Right lobe of liver (tissue), 6 donors: Measurements from ENCODE around the gene RBM39. TPM values are rescaled to one million over a fixed set of nuclear protein-coding genes. Genes with fewer than 3 reads are reported as not detected.
"Not testable (repeated sequence)": the region's sequence is repeated elsewhere in the genome, so short reads cannot be mapped to it uniquely, and the experiment has no call there.

Source experiments
- ATAC-seq, 4 donors: fragments of 200-7000 bp; cut with Tn5 transposase; one replicate each; pipeline ENCODE4 v1.9.1; 2020; ENCODE audit warnings: mild to moderate bottlenecking in 4 of 4, moderate library complexity in 4 of 4
- DNase-seq, 3 donors: peaks; one replicate each; pipeline ENCODE4 v3.0.0-alpha.2; 2020
- H3K27ac ChIP-seq, 3 donors: fragments of 200-600 bp; one replicate each; pipeline ENCODE4 v1.8.0; 2022
- H3K27me3 ChIP-seq, 2 donors: fragments of 200-600 bp; one replicate each; pipeline ENCODE4 v1.8.0; 2022
- H3K36me3 ChIP-seq, 4 donors: fragments of 200-600 bp; sonication (generic) in 1 of 4; one replicate each; pipeline versions ENCODE4 v1.5.1 to v1.8.0; 2017 to 2022; ENCODE audit warnings: control low read depth in 1 of 4
- H3K4me1 ChIP-seq, 4 donors: fragments of 200-600 bp; sonication (generic) in 1 of 4; one replicate each; pipeline versions ENCODE4 v1.5.1 to v1.8.0; 2017 to 2022; ENCODE audit warnings: control low read depth in 1 of 4
- H3K4me3 ChIP-seq, 3 donors: fragments of 200-600 bp; one replicate each; pipeline ENCODE4 v1.8.0; 2022
- H3K9me3 ChIP-seq, 4 donors: fragments of 200-600 bp; sonication (generic) in 1 of 4; one replicate each; pipeline versions ENCODE4 v1.5.1 to v1.8.0; 2017 to 2022; ENCODE audit warnings: control low read depth in 1 of 4
- POLR2A ChIP-seq: fragments of 450-650 bp; IDR thresholded peaks from one replicate; pipeline ENCODE4 v1.6.1; 2017; ENCODE audit warnings: antibody characterized with exemption, mild to moderate bottlenecking
- WGBS: methylation state at CpG from one replicate; pipeline ENCODE4 v1.1.6; 2018; ENCODE audit warnings: low coverage, low lambda C conversion rate; ENCODE audit not compliant: insufficient coverage; ENCODE audit errors: missing lambda C conversion rate; 5-methylcytosine and 5-hydroxymethylcytosine counted together
- intact Hi-C, 2 donors: fragments of 100-400 bp; cut with DNase I; formaldehyde crosslinking; loops; one replicate each; pipeline versions ENCODE4 v1.11.2 to v1.14.1; 2022
- total RNA-seq, 6 experiments: library from RNA; depleted of rRNA in 2 of 6; stranded (reverse); fragments of >200 nt in 2 of 6; fragmentation: NEBNext Ultra II Directional in 3 of 6; extraction: Animal tissue kit (Norgen Biotek cat#: 25700) in 3 of 6; gene quantifications; one replicate each; pipeline versions ENCODE4 v1.1.0 to v1.2.4, GENCODE V29; 2016 to 2023
- TF ChIP-seq, protein P1 (sequence below), 4 donors: fragments of 200-600 bp in 3 of 4; fragments of 450-650 bp in 1 of 4; IDR thresholded peaks; one replicate each; pipeline versions ENCODE4 v1.5.1 to v1.8.0; 2016 to 2022; ENCODE audit warnings: antibody characterized with exemption in 4 of 4, mild to moderate bottlenecking in 2 of 4
- donor health status: DM: no; HTN: yes; CAD: no.
- donor health status: DM: no; HTN: no; CAD: no.
- donor health status: DM: no; HTN: no; CAD: no.
- donor health status: DM: no; HTN: yes; CAD: no.
- donor health status: DM: no; HTN: yes; CAD: no.

Gene RBM39
- total RNA-seq, 6 experiments from 2014 or later = 86.4 to 166 (median 120) TPM

DNA sequence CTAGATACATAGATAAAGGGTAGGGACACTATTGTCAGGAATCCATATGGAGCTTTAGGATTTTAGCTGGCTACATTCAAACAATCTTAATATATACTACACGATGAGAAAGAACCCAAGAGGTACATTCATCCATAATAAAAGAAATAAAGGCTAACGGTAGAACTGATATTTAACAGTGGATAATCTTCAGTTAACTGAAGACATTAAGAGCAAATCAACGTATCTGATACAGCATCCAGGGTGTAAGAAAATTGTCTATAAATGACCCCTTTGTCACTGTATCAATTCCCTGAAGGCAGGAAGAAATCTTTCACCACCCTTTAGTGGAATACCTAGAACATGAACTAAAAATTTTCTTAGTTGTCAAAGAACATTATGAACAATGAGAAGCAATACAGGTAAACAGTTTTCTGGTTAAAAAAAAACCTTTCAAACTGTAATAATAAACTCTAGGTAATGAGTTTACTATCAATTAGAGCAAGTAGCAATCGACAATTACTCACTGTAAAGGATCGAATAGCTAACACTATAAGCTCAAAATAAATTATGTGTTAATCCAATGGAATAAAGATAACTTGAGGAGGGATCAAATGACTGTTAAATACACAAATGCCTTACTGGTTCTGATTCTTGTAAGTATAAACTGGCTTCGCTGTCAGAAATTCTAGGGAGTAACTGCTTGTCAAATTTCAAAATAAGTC lies 31.0 kb downstream of the RBM39 start:
- Histone ChIP-seq H3K9me3 (no peaks in the 10 kb centered on the region), H3K4me1 (no peaks in the 10 kb centered on the region), H3K27ac (no peak overlapping the region), H3K27me3 (no peaks in the 10 kb centered on the region), H3K4me3 (no peak overlapping the region), H3K36me3 (peaks cover 27 to 99% (median 65%) of the 10 kb centered on the region in 4 donors)
- intact Hi-C loops = loop anchor here in 1 of 2 donors (10.0 kb wide), 1 partner anchor 174 kb away; no protein-coding TSS in a partner anchor
- no peak for DNase-seq
- 68% methylated on average over 6 of the region's 6 CpGs for WGBS
- no peak for ATAC-seq
- no peak for TF ChIP-seq POLR2A
- TF ChIP-seq, protein P1, sequence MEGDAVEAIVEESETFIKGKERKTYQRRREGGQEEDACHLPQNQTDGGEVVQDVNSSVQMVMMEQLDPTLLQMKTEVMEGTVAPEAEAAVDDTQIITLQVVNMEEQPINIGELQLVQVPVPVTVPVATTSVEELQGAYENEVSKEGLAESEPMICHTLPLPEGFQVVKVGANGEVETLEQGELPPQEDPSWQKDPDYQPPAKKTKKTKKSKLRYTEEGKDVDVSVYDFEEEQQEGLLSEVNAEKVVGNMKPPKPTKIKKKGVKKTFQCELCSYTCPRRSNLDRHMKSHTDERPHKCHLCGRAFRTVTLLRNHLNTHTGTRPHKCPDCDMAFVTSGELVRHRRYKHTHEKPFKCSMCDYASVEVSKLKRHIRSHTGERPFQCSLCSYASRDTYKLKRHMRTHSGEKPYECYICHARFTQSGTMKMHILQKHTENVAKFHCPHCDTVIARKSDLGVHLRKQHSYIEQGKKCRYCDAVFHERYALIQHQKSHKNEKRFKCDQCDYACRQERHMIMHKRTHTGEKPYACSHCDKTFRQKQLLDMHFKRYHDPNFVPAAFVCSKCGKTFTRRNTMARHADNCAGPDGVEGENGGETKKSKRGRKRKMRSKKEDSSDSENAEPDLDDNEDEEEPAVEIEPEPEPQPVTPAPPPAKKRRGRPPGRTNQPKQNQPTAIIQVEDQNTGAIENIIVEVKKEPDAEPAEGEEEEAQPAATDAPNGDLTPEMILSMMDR (IDR thresholded peaks at IDR 0.05) = no peak

GRCh38 chr20:35710039-35710438 lies 32.0 kb downstream of the RBM39 start:
- DNase-seq (no peak), ATAC-seq (no peak)
- Histone ChIP-seq H3K4me3 (no peak overlapping the region), H3K36me3 (peaks cover 20 to 99% (median 64%) of the 10 kb centered on the region in 4 donors), H3K27me3 (no peaks in the 10 kb centered on the region), H3K9me3 (no peaks in the 10 kb centered on the region), H3K4me1 (no peaks in the 10 kb centered on the region), H3K27ac (no peak overlapping the region)
- intact Hi-C loops = loop anchor here in 1 of 2 donors (10.0 kb wide), 1 partner anchor 175 kb away; no protein-coding TSS in a partner anchor
- TF ChIP-seq, protein P1 (IDR thresholded peaks at IDR 0.05) = no peak
- no peak for TF ChIP-seq POLR2A

DNA sequence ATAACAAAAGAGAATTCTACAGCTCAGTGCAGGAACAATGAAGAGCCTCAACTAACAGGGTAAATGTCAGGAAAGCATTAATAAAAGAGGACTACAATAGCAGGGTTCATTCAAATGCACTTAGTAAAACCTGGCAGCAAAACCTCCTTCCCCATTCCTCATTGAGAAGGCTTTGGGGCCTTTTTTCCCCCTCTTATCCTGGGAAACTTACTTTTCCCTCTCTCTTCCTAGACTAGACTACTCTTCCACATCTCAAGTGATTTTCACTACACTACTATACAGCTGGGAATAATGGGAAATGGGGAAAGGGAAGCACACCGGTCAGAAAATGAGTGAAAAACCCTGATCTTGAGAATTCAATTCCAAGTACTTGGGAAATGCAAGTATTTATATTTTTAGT lies 32.8 kb downstream of the RBM39 start:
- H3K27ac ChIP-seq = no peak overlapping the region
- no peaks in the 10 kb centered on the region for H3K4me1 ChIP-seq
- ATAC-seq (no peak), DNase-seq (no peak)
- H3K4me3 ChIP-seq = no peak overlapping the region
- 100% methylated on average over 1 of the region's 1 CpG for WGBS
- H3K36me3 ChIP-seq = peaks cover 25 to 99% (median 63%) of the 10 kb centered on the region in 4 donors
- no peak for TF ChIP-seq POLR2A
- TF ChIP-seq, protein P1 (IDR thresholded peaks at IDR 0.05) = no peak
- no peaks in the 10 kb centered on the region for H3K9me3 ChIP-seq
- intact Hi-C loops = loop anchor here in 1 of 2 donors (10.0 kb wide), 1 partner anchor 176 kb away; no protein-coding TSS in a partner anchor
- no peaks in the 10 kb centered on the region for H3K27me3 ChIP-seq

GRCh38 chr20:35708502-35708901 lies 33.6 kb downstream of the RBM39 start:
- no peak for TF ChIP-seq POLR2A
- TF ChIP-seq, protein P1 (IDR thresholded peaks at IDR 0.05) = no peak
- Histone ChIP-seq H3K36me3 (peaks cover 25 to 99% (median 63%) of the 10 kb centered on the region in 4 donors), H3K4me3 (no peak overlapping the region), H3K27ac (no peak overlapping the region), H3K9me3 (no peaks in the 10 kb centered on the region), H3K27me3 (no peaks in the 10 kb centered on the region), H3K4me1 (no peaks in the 10 kb centered on the region)
- 50% methylated on average over 1 of the region's 1 CpG for WGBS
- intact Hi-C loops = loop anchor here in 1 of 2 donors (10.0 kb wide), 1 partner anchor 176 kb away; no protein-coding TSS in a partner anchor
- ATAC-seq (no peak), DNase-seq (no peak)

GRCh38 chr20:35706591-35707529 lies 35.2 kb downstream of the RBM39 start:
- not testable (repeated sequence) for ATAC-seq, DNase-seq, H3K4me3 ChIP-seq, H3K9me3 ChIP-seq, H3K27me3 ChIP-seq, H3K4me1 ChIP-seq, H3K27ac ChIP-seq
- peaks cover 18 to 100% (median 61%) of the 10 kb centered on the region in 4 donors for H3K36me3 ChIP-seq
- intact Hi-C loops = loop anchor here in 1 of 2 donors (10.0 kb wide), 1 partner anchor 178 kb away; no protein-coding TSS in a partner anchor
- WGBS = 89% methylated on average over 9 of the region's 17 CpGs

GRCh38 chr20:35705894-35706293 lies 36.2 kb downstream of the RBM39 start:
- not testable (repeated sequence) for H3K27me3 ChIP-seq, H3K9me3 ChIP-seq, H3K4me1 ChIP-seq, DNase-seq, ATAC-seq, H3K4me3 ChIP-seq, H3K27ac ChIP-seq
- WGBS = 73% methylated on average over 3 of the region's 11 CpGs
- H3K36me3 ChIP-seq = peaks cover 24 to 99% (median 57%) of the 10 kb centered on the region in 4 donors
- intact Hi-C loops = loop anchor here in 1 of 2 donors (10.0 kb wide), 1 partner anchor 179 kb away; no protein-coding TSS in a partner anchor
